Measurements from ENCODE around the gene RERE. TPM values are rescaled to one million over a fixed set of nuclear protein-coding genes. Genes with fewer than 3 reads are reported as not detected.

RERE gene
- total RNA-seq, 1 experiment from 2014 or later, result 161 TPM

DNA sequence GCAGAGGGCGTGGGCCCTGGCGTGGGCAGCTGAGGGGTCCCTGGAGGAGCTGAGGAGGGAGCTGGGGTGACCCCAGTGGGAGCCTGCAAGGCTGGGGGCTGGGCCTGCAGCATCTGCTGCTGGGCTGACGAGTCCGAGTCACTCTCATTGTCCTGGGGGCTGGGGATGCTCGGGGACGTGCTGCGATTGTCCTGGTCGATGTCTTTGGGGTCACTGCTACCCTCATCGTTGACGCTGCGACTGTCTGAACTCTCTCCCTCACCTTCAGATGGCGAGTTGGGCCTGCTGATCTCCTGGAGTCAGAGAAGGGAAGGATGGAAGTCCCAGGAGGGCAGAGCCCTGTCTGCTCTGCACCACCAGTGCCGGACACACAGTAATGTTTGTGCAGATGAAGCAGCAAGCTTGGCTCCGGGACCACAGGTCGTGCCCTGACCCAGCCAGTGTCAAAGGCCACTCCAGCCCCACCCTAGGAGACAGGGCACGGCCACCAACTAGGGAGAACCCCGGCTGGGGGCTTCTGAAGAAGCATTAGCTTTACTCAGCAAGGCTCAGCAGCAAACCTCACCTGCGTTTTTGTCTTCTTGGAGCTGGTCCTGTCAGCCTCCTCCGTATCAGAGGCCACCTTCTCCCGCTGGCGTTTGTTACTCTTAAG is 456.1 kb downstream of the RERE start:
- ATAC-seq, result no peak
- H3K9me3 Mint-ChIP-seq, result no peaks in the 10 kb centered on the region
- POLR2A ChIA-PET, result no interaction called here
- peaks cover 61% of the 10 kb centered on the region for H3K36me3 Mint-ChIP-seq
- H3K27ac Mint-ChIP-seq, result peak overlapping the region; percentile 33; the same call in 1 of the 2 replicates
- H3K27me3 Mint-ChIP-seq (ENCODE audit: low read depth), result no peaks in the 10 kb centered on the region
- H3K4me3 Mint-ChIP-seq, result no peak overlapping the region
- TF ChIP-seq, protein P1, sequence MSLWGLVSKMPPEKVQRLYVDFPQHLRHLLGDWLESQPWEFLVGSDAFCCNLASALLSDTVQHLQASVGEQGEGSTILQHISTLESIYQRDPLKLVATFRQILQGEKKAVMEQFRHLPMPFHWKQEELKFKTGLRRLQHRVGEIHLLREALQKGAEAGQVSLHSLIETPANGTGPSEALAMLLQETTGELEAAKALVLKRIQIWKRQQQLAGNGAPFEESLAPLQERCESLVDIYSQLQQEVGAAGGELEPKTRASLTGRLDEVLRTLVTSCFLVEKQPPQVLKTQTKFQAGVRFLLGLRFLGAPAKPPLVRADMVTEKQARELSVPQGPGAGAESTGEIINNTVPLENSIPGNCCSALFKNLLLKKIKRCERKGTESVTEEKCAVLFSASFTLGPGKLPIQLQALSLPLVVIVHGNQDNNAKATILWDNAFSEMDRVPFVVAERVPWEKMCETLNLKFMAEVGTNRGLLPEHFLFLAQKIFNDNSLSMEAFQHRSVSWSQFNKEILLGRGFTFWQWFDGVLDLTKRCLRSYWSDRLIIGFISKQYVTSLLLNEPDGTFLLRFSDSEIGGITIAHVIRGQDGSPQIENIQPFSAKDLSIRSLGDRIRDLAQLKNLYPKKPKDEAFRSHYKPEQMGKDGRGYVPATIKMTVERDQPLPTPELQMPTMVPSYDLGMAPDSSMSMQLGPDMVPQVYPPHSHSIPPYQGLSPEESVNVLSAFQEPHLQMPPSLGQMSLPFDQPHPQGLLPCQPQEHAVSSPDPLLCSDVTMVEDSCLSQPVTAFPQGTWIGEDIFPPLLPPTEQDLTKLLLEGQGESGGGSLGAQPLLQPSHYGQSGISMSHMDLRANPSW (CRISPR knock-in tag; conservative IDR thresholded peaks at IDR 0.05; ENCODE audit: low read depth), result no peak
- TF ChIP-seq IRF2 (CRISPR knock-in tag; IDR thresholded peaks at IDR 0.05; ENCODE audit: borderline replicate concordance, low read depth), result no peak
- TF ChIP-seq JUN (CRISPR knock-in tag; IDR thresholded peaks at IDR 0.05), result no peak
- no peak for TF ChIP-seq TP53 (CRISPR knock-in tag; IDR thresholded peaks at IDR 0.05)
- TF ChIP-seq, protein P2, sequence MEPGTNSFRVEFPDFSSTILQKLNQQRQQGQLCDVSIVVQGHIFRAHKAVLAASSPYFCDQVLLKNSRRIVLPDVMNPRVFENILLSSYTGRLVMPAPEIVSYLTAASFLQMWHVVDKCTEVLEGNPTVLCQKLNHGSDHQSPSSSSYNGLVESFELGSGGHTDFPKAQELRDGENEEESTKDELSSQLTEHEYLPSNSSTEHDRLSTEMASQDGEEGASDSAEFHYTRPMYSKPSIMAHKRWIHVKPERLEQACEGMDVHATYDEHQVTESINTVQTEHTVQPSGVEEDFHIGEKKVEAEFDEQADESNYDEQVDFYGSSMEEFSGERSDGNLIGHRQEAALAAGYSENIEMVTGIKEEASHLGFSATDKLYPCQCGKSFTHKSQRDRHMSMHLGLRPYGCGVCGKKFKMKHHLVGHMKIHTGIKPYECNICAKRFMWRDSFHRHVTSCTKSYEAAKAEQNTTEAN (CRISPR knock-in tag; IDR thresholded peaks at IDR 0.05), result no peak
- TF ChIP-seq, protein P3, sequence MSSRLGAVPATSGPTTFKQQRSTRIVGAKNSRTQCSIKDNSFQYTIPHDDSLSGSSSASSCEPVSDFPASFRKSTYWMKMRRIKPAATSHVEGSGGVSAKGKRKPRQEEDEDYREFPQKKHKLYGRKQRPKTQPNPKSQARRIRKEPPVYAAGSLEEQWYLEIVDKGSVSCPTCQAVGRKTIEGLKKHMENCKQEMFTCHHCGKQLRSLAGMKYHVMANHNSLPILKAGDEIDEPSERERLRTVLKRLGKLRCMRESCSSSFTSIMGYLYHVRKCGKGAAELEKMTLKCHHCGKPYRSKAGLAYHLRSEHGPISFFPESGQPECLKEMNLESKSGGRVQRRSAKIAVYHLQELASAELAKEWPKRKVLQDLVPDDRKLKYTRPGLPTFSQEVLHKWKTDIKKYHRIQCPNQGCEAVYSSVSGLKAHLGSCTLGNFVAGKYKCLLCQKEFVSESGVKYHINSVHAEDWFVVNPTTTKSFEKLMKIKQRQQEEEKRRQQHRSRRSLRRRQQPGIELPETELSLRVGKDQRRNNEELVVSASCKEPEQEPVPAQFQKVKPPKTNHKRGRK (CRISPR knock-in tag; IDR thresholded peaks at IDR 0.05; ENCODE audit: borderline replicate concordance), result no peak
- TF ChIP-seq, protein P4, sequence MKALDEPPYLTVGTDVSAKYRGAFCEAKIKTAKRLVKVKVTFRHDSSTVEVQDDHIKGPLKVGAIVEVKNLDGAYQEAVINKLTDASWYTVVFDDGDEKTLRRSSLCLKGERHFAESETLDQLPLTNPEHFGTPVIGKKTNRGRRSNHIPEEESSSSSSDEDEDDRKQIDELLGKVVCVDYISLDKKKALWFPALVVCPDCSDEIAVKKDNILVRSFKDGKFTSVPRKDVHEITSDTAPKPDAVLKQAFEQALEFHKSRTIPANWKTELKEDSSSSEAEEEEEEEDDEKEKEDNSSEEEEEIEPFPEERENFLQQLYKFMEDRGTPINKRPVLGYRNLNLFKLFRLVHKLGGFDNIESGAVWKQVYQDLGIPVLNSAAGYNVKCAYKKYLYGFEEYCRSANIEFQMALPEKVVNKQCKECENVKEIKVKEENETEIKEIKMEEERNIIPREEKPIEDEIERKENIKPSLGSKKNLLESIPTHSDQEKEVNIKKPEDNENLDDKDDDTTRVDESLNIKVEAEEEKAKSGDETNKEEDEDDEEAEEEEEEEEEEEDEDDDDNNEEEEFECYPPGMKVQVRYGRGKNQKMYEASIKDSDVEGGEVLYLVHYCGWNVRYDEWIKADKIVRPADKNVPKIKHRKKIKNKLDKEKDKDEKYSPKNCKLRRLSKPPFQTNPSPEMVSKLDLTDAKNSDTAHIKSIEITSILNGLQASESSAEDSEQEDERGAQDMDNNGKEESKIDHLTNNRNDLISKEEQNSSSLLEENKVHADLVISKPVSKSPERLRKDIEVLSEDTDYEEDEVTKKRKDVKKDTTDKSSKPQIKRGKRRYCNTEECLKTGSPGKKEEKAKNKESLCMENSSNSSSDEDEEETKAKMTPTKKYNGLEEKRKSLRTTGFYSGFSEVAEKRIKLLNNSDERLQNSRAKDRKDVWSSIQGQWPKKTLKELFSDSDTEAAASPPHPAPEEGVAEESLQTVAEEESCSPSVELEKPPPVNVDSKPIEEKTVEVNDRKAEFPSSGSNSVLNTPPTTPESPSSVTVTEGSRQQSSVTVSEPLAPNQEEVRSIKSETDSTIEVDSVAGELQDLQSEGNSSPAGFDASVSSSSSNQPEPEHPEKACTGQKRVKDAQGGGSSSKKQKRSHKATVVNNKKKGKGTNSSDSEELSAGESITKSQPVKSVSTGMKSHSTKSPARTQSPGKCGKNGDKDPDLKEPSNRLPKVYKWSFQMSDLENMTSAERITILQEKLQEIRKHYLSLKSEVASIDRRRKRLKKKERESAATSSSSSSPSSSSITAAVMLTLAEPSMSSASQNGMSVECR (CRISPR knock-in tag; IDR thresholded peaks at IDR 0.05; ENCODE audit: borderline replicate concordance), result no peak
- TF ChIP-seq, protein P5, sequence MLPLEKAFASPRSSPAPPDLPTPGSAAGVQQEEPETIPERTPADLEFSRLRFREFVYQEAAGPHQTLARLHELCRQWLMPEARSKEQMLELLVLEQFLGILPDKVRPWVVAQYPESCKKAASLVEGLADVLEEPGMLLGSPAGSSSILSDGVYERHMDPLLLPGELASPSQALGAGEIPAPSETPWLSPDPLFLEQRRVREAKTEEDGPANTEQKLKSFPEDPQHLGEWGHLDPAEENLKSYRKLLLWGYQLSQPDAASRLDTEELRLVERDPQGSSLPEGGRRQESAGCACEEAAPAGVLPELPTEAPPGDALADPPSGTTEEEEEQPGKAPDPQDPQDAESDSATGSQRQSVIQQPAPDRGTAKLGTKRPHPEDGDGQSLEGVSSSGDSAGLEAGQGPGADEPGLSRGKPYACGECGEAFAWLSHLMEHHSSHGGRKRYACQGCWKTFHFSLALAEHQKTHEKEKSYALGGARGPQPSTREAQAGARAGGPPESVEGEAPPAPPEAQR (CRISPR knock-in tag; IDR thresholded peaks at IDR 0.05), result no peak
- no peak for TF ChIP-seq CREM (CRISPR knock-in tag; IDR thresholded peaks at IDR 0.05)
- CTCF ChIA-PET, result no interaction called here
- peaks cover 5% of the 10 kb centered on the region for H3K4me1 Mint-ChIP-seq
- no peak for DNase-seq (ENCODE audit: low spot score)

DNA sequence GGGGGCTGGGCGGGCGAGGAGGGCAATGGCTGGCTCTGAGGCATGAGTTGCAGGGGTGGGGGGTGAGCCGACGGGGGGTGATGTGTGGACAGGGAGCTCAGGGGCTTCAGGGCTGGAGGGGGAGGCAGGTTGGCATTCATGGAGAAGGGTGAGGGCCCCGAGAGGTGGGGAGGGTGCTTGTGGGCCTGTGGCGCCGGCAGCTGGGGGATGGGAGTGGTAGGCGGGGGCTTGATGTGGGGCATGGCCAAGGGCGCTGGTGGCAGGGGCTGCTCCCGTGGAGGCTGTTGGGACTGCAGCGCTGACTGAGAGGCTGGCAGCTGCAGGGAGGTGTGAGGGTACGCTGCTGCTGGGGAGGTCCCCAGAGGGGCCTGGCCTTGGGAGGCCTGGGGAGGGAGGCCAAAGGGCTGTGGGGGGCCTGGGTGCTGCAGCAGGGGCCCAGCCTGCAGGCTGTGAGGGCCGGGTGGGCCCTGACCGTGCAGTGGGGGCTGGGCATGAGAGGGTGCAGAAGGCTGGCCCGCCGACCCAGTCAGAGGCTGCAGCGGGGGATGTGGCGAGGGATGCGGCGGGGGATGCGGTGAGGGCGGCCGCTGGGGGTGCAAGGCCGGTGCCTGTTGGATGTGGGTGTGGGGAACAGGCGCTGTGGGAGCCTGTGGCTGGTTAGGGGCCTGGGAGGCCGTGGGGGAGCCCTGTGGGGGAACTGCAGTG is 456.8 kb downstream of the RERE start:
- ChIA-PET POLR2A (no interaction called here), CTCF (interaction anchor here (2.5 kb wide), 1 partner anchor 11 kb away, joined by 19 read pairs; no protein-coding TSS in a partner anchor)
- H3K9me3 Mint-ChIP-seq, result no peaks in the 10 kb centered on the region
- no peak overlapping the region for H3K4me3 Mint-ChIP-seq
- no peak overlapping the region for H3K27ac Mint-ChIP-seq
- ATAC-seq, result no peak
- no peaks in the 10 kb centered on the region for H3K27me3 Mint-ChIP-seq (ENCODE audit: low read depth)
- H3K36me3 Mint-ChIP-seq, result peaks cover 60% of the 10 kb centered on the region
- DNase-seq (ENCODE audit: low spot score), result no peak
- TF ChIP-seq, protein P6, sequence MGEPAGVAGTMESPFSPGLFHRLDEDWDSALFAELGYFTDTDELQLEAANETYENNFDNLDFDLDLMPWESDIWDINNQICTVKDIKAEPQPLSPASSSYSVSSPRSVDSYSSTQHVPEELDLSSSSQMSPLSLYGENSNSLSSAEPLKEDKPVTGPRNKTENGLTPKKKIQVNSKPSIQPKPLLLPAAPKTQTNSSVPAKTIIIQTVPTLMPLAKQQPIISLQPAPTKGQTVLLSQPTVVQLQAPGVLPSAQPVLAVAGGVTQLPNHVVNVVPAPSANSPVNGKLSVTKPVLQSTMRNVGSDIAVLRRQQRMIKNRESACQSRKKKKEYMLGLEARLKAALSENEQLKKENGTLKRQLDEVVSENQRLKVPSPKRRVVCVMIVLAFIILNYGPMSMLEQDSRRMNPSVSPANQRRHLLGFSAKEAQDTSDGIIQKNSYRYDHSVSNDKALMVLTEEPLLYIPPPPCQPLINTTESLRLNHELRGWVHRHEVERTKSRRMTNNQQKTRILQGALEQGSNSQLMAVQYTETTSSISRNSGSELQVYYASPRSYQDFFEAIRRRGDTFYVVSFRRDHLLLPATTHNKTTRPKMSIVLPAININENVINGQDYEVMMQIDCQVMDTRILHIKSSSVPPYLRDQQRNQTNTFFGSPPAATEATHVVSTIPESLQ (CRISPR knock-in tag; IDR thresholded peaks at IDR 0.05), result no peak
- TF ChIP-seq NR3C1 (CRISPR knock-in tag; conservative IDR thresholded peaks at IDR 0.05; ENCODE audit: low read depth) (no peak), IRF2 (CRISPR knock-in tag; IDR thresholded peaks at IDR 0.05; ENCODE audit: borderline replicate concordance, low read depth) (no peak), EMX1 (CRISPR knock-in tag; IDR thresholded peaks at IDR 0.05) (no peak), ZNF396 (CRISPR knock-in tag; IDR thresholded peaks at IDR 0.05; ENCODE audit: borderline replicate concordance) (no peak), GABPB1 (CRISPR knock-in tag; IDR thresholded peaks at IDR 0.05) (no peak), FOXP1 (CRISPR knock-in tag; IDR thresholded peaks at IDR 0.05; ENCODE audit: borderline replicate concordance) (no peak)
- TF ChIP-seq, protein P7, sequence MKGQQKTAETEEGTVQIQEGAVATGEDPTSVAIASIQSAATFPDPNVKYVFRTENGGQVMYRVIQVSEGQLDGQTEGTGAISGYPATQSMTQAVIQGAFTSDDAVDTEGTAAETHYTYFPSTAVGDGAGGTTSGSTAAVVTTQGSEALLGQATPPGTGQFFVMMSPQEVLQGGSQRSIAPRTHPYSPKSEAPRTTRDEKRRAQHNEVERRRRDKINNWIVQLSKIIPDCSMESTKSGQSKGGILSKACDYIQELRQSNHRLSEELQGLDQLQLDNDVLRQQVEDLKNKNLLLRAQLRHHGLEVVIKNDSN (CRISPR knock-in tag; IDR thresholded peaks at IDR 0.05), result no peak
- H3K4me1 Mint-ChIP-seq, result 0 out of 2 replicates have a peak, but pooled peaks cover 2% of the 10 kb centered on the region

All from WTC11 (cell line).